Adipose tissue (tissue), 3 donors: ENCODE results near the gene OR6B1. TPM values are rescaled to one million over a fixed set of nuclear protein-coding genes. Genes with fewer than 3 reads are reported as not detected.

ENCODE experiments used
- H3K27ac ChIP-seq: one replicate; pipeline ENCODE4 v1.5.1; 2013; ENCODE audit warnings: low read depth, low read length
- WGBS, 3 donors: extraction: QIAGEN DNeasy Blood & Tissue Kit; methylation state at CpG; one replicate each; pipeline ENCODE4 v1.1.7; 2013; 5-methylcytosine and 5-hydroxymethylcytosine counted together
- polyA plus RNA-seq, 3 donors: library from polyadenylated mRNA; stranded (reverse); fragments of 200-250 nt; gene quantifications; one replicate each; pipeline ENCODE4 v1.2.3, GENCODE V29; 2013
- donor health status: healthy with polysubstance abuse.
- donor health status: Bipolar disorder and iron deficiency.
- donor health status: healthy.

The OR6B1 gene
- under 1 TPM in 1 of 3 donors, not detected in 2; 0.03 TPM for polyA plus RNA-seq

- no peak within 1 kb of the TSS for H3K27ac ChIP-seq
- WGBS, 3 donors, result 85 to 93% (median 92%) methylated on average over 4 of the region's 4 CpGs
Observed at GRCh38 chr7:144000020-144000419, at the start of gene OR6B1. Gene OR6B1, plus strand, starts transcription at chr7:144000320. Its CDS starts 3,677 bp downstream, at chr7:144003997.

DNA sequence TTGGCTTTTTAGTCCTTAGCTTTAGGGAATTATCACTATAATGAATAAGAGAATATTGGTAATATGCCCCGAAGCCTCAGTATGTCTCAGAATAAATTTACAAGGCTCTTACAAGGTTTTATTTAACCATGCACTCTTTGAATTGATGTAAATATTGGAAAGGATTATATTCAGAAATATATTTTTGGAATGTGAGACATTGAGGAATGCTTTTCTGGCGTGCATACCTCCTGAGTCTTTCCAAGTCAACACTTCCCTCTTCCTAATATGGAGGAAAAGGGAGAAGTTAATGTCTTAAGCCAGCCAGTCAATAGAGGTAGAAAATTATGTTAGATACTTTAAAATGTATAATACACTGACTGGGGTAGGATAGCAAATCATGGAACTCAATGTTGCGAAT, 46.7 kb upstream of the OR6B1 start:
- WGBS, 3 donors, result 69 to 81% (median 74%) methylated on average over 3 of the region's 3 CpGs
- no peak overlapping the region for H3K27ac ChIP-seq

- H3K27ac ChIP-seq, result no peak overlapping the region
- 60 to 82% (median 78%) methylated on average over 2 of the region's 2 CpGs for WGBS, 3 donors
Observed at GRCh38 chr7:143954135-143954534, 46.0 kb upstream of the OR6B1 start.

DNA sequence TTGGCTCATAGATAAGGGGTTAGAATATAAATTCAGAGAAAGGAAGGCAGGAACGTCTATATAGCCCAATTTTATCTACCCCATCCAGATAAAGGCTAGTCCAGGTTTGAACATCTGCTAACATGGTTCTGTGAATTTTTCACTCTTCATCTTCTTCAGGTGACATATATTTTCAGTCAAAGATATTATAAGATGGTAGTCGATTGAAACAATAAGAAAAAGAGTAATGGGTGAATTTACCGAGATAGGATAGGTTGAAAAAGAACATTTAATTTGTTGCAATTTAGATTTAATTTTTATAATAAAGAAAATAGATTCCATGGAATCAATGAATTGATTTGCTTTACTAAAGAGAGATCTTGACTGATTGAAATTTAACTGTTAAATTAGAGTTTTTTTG, 45.6 kb upstream of the OR6B1 start, which contains the start of gene OR2F1:
OR2F1 (plus strand) TSS at position 301 of the 400 bp plus-strand sequence. CDS start 5,127 bp downstream, outside the sequence.
- 80 to 83% (median 80%) methylated on average over 3 of the region's 3 CpGs for WGBS, 3 donors
- no peak within 1 kb of the TSS for H3K27ac ChIP-seq

GRCh38 chr7:143958781-143959180, 41.3 kb upstream of the OR6B1 start:
- WGBS, 3 donors, result 63 to 74% (median 63%) methylated on average over 3 of the region's 3 CpGs
- H3K27ac ChIP-seq, result no peak overlapping the region

GRCh38 chr7:143960813-143961610, 39.1 kb upstream of the OR6B1 start:
- WGBS, 3 donors, result 66 to 76% (median 74%) methylated on average over 5 of the region's 5 CpGs
- no peak overlapping the region for H3K27ac ChIP-seq

- H3K27ac ChIP-seq, result no peak overlapping the region
- WGBS, 3 donors, result 26 to 70% (median 55%) methylated on average over 2 of the region's 2 CpGs
Observed at GRCh38 chr7:143965280-143965679, 34.8 kb upstream of the OR6B1 start.

DNA sequence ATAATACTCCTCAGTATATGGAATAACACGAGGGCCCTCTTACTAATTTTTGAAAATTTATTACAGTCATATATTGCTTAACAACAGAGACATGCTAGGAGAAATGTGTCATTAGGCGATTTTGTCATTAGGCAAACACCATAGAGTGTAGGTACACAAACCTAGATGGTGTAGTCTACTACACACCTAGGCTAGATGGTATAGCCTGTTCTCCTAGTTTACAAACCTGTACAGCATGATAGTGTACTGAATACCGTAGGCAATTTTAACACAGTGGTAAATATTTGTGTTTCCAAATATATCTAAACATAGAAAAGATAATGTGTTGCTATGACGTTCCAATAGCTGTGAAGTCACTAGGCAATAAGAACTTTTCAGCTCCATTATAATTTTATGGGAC, 32.7 kb upstream of the OR6B1 start:
- no peak overlapping the region for H3K27ac ChIP-seq
- WGBS, 3 donors, result 53 to 80% (median 76%) methylated on average over 4 of the region's 4 CpGs

- 63 to 73% (median 71%) methylated on average over 4 of the region's 4 CpGs for WGBS, 3 donors
- H3K27ac ChIP-seq, result no peak overlapping the region
Observed at GRCh38 chr7:143973870-143974416, 26.2 kb upstream of the OR6B1 start.

DNA sequence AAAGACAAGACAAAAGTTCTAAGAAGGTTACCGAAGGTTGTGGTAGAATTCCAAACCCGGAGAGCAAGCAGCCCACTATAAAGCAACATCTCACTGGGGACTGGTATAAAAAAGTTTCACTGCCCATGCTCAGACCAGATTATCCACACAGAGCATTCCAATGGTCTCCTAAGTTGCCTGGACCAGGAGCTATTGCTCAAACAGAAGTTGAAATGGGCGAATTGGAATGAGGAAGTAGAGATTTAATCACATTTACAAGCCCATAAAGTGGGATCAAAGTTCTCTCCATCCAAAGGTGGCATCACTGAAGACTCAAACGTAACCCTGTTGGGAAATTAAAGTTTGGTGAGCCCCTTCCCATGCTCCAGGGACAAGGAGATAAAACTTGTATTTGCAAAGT, 25.7 kb upstream of the OR6B1 start:
- WGBS, 3 donors, result 67 to 82% (median 72%) methylated on average over 4 of the region's 4 CpGs
- no peak overlapping the region for H3K27ac ChIP-seq

DNA sequence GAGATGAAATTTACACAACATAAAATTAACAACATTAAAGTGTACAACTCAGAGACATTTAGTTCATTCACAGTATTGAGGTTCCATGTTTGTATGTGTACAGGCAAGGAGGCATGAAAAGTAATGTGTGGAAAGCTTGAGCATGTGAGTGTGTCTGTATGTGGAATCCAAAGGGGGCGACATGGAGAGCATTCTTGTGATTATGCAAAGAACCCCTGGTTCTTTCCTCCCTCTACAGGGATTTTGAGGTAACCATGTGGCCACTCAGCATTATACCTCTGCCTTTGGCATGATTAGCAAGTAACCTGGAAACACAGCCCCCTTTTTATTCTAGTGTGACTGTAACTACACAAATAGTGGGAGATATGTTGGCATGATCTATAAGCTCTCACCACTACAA, 24.5 kb upstream of the OR6B1 start:
- no peak overlapping the region for H3K27ac ChIP-seq
- WGBS, 3 donors, result 50 to 81% (median 79%) methylated on average over 1 of the region's 1 CpG

- no peak overlapping the region for H3K27ac ChIP-seq
- WGBS, 3 donors, result 74 to 90% (median 78%) methylated on average over 2 of the region's 2 CpGs
Observed at GRCh38 chr7:143978585-143978984, 21.5 kb upstream of the OR6B1 start.

DNA sequence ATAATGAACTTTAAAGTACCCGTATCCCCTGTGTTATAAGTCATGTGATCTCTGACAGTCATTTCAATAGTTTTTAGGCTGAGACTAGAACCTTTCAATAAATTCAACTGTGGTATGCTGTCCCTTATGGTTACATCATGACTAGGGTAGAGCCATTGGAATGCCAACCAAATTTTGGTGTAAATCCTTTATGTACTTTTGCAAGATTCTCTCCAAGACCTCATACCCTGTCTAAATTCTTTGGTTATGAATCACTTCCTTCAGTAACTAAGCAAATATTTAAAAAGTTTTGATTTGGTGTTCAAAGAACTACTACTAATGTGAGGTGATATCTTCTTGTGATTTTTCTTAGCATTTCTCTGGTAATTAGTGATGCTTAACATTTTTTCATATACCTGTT, 20.8 kb upstream of the OR6B1 start:
- 74 to 88% (median 86%) methylated on average over 1 of the region's 1 CpG for WGBS, 3 donors
- H3K27ac ChIP-seq, result no peak overlapping the region

DNA sequence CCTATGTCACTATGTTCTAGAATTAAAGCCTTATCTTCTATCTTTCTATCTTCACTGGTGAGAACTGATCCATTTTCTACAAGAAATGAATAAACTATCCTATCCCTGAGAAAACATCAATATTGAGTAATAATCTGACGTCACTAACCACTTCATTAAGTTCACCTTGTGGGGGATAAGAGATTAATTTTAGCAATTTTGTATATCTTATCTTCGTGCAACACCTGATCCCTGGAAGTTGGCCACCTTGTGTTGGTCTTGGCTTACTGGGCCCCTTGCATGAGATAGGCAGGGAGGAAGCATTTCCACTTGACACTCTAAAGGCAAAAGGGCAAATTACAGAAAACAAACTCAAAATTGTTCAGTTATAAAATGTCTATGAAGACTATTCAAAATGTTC, 20.1 kb upstream of the OR6B1 start:
- WGBS, 3 donors, result 25 to 84% (median 76%) methylated on average over 2 of the region's 2 CpGs

DNA sequence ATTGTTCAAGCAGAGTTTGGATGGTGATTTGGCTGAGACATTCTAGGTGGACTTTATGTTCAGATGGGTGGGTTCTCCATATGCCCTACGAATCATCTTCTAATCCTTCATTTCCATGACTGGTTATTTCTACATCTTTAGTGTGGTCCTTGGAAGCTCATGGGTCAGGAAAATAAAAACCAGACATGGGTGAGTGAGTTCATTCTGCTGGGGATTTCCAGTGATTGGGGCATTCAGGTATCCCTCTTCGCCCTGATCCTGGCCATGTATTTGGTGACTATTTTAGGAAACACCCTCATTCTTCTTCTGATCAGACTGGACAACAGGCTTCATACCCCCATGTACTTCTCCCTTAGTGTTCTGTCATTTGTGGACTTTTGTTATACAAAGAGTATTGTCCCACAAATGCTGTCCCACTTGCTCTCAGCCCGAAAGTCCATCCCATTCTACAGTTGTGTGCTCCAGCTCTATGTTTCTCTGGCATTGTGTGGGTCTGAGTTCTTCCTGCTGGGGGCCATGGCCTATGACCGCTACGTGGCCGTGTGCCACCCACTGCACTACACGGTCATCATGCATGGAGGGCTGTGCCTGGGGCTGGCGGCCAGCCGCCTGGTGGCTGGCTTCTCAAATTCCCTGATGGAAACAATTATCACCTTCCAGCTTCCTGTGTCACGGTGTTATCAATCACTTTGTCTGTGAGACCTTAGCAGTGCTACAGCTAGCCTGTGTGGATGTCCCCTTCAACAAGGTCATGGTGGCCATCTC, 19.2 kb upstream of the OR6B1 start:
- WGBS, 3 donors, result 92 to 94% (median 92%) methylated on average over 10 of the region's 10 CpGs
- no peak overlapping the region for H3K27ac ChIP-seq

More for the DNA sequence above, 20.1 kb upstream of the OR6B1 start:
- no peak overlapping the region for H3K27ac ChIP-seq

- no peak overlapping the region for H3K27ac ChIP-seq
- 91 to 94% (median 92%) methylated on average over 5 of the region's 5 CpGs for WGBS, 3 donors
Observed at GRCh38 chr7:143983960-143984359, 16.2 kb upstream of the OR6B1 start.

- no peak overlapping the region for H3K27ac ChIP-seq
Observed at GRCh38 chr7:143987513-143987912, 12.6 kb upstream of the OR6B1 start.

GRCh38 chr7:143988976-143989745, 11.0 kb upstream of the OR6B1 start:
- WGBS, 3 donors, result 80 to 95% (median 94%) methylated on average over 5 of the region's 5 CpGs
- no peak overlapping the region for H3K27ac ChIP-seq

GRCh38 chr7:143992670-143993069, 7.5 kb upstream of the OR6B1 start:
- H3K27ac ChIP-seq, result no peak overlapping the region
